Left ventricle myocardium inferior (tissue), 1 donor: Measurements from ENCODE around the gene AURKAIP1. TPM values are rescaled to one million over a fixed set of nuclear protein-coding genes. Genes with fewer than 3 reads are reported as not detected.
A peak's percentile ranks its signal among the peaks of the same experiment; 100 is the strongest.

Experiments used
- DNase-seq: peaks from one replicate; pipeline ENCODE4 v3.0.0-alpha.2; 2020
- H3K27ac ChIP-seq: fragments of 200-600 bp; replicated peaks from 2 replicates; pipeline ENCODE4 v1.8.0; 2021
- H3K27me3 ChIP-seq: fragments of 200-600 bp; 2 replicates; pipeline ENCODE4 v1.8.0; 2021; ENCODE audit warnings: low read depth
- H3K36me3 ChIP-seq: fragments of 200-600 bp; 2 replicates; pipeline ENCODE4 v1.8.0; 2021
- H3K4me1 ChIP-seq: fragments of 200-600 bp; 2 replicates; pipeline ENCODE4 v1.8.0; 2021
- H3K4me3 ChIP-seq: fragments of 200-600 bp; 2 replicates; pipeline ENCODE4 v1.8.0; 2021; ENCODE audit warnings: mild to moderate bottlenecking, moderate library complexity
- H3K9me3 ChIP-seq: fragments of 200-600 bp; replicated peaks from 2 replicates; pipeline ENCODE4 v1.8.0; 2021
- intact Hi-C: fragments of 100-400 bp; cut with micrococcal nuclease; formaldehyde crosslinking; loops from one replicate; pipeline ENCODE4 v1.11.0; 2022
- long read RNA-seq: library from polyadenylated mRNA; unstranded; transcript quantifications from one replicate; pipeline ENCODE4 v2.0.0, GENCODE V29; 2021
- total RNA-seq: library from RNA; stranded (reverse); fragmentation: NEBNext Ultra II Directional; extraction: Animal tissue kit (Norgen Biotek cat#: 25700); gene quantifications from one replicate; pipeline ENCODE4 v1.2.1, GENCODE V29; 2021
- TF ChIP-seq, protein P1 (sequence below): fragments of 200-600 bp; IDR thresholded peaks from 2 replicates; pipeline ENCODE4 v1.8.0; 2021; ENCODE audit warnings: antibody characterized with exemption, mild to moderate bottlenecking, borderline replicate concordance
- donor health status: DM: no; HTN: yes; CAD: no; lungs with severe emphysema.

Gene AURKAIP1
- 219 TPM for total RNA-seq
- long read RNA-seq, transcript AURKAIP1-204 (4 exons, 875 nt), result minor isoform, 66 of 259 reads
- long read RNA-seq, transcript AURKAIP1-202 (4 exons, 1,047 nt), result major isoform, 129 of 259 reads
- long read RNA-seq, transcript AURKAIP1-203 (3 exons, 1,072 nt), result minor isoform, 18 of 259 reads
- long read RNA-seq, partial matches to known transcripts, result 39 of 259 reads
- long read RNA-seq, other reads (novel, unspliced or antisense), result 3 of 259 reads

DNA sequence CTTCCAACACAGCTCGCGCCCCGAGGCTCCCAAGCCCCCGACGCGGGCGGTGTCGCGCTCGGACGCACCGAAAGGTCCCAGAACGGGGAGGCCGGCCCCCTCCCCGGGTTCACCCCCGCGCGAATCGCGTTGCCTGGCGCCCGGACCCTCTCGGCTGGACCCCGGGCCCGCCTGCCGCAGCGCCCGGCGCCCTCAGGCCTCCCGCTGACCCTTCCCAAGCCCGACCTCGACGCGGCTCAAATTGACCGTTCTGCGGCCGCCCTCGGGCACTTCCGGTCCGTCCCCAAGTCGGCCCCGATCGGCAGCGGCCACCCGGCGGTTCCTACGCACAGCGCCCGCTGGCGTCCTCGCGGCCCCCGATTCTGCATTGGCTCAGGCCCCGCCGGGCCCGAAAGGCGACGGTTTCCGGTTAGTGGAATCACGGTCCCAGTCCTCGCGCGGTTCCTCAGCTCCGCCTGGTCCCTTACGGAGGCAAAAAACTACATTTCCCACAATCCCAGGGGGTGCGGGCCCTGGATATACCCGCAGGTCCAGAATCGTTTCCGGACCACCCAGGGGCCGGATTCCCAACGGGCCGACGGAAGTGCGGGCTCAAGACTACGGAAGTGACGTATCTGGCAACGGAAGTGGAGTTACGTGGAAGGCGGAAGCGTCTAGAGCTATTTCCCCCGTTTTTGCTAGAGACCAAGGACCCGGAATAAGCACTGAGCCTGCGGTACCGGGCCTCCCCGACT lies at the start of gene AURKAIP1:
Gene AURKAIP1 (minus strand): TSS at position 279 of the 734 bp plus-strand sequence. CDS start 451 bp downstream, outside the sequence.
- H3K9me3 ChIP-seq, result no peaks in the 10 kb centered on the region
- H3K4me3 ChIP-seq, result peak within 1 kb of the TSS; percentile 100
- peak; percentile 97 for DNase-seq
- peaks cover 47% of the 10 kb centered on the region for H3K4me1 ChIP-seq
- peaks cover 11% of the 10 kb centered on the region for H3K36me3 ChIP-seq
- no peaks in the 10 kb centered on the region for H3K27me3 ChIP-seq
- peak within 1 kb of the TSS; percentile 99 for H3K27ac ChIP-seq
- intact Hi-C loops, result no loop called here
- TF ChIP-seq, protein P1, sequence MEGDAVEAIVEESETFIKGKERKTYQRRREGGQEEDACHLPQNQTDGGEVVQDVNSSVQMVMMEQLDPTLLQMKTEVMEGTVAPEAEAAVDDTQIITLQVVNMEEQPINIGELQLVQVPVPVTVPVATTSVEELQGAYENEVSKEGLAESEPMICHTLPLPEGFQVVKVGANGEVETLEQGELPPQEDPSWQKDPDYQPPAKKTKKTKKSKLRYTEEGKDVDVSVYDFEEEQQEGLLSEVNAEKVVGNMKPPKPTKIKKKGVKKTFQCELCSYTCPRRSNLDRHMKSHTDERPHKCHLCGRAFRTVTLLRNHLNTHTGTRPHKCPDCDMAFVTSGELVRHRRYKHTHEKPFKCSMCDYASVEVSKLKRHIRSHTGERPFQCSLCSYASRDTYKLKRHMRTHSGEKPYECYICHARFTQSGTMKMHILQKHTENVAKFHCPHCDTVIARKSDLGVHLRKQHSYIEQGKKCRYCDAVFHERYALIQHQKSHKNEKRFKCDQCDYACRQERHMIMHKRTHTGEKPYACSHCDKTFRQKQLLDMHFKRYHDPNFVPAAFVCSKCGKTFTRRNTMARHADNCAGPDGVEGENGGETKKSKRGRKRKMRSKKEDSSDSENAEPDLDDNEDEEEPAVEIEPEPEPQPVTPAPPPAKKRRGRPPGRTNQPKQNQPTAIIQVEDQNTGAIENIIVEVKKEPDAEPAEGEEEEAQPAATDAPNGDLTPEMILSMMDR, result peak; percentile 55

DNA sequence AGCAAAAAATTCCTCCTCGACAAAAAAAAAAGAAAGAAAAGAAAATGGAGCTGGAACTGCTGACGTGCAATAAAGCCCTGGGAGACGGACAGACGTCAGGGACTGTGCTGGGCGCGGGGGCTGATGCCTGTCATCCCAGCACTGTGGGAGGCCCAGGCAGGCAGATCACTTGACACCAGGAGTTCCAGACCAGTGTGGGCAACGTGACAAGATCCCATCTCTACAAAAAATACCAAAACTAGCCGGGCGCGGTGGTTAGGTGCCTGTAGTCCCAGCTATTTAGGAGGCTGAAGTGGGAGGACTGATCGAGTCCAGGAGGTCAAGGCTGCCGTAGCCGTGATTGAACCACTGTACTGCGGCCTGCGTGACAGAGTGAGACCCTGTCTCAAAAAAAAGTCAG lies 49.7 kb upstream of the AURKAIP1 start:
- TF ChIP-seq, protein P1, result no peak

DNA sequence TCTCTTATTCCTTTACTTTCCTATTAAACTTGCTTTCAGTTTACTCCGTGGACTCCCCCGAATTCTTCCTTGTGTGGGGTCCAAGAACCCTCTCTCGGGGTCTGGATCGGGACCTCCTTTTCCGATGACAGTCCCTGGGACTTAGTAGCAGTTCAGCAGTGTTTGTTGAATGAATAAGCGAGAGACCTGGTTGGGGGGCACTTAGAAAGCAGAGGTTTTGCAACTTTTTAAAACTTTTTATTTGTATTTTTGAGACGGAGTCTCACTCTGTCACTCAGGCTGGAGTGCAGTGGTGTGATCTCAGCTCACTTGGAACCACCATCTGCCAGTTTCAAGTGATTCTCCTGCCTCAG lies 48.2 kb upstream of the AURKAIP1 start:
- H3K27ac ChIP-seq, result no peak overlapping the region
- TF ChIP-seq, protein P1, result no peak
- DNase-seq, result no peak
- intact Hi-C loops, result no loop called here
- peaks cover 19% of the 10 kb centered on the region for H3K4me1 ChIP-seq
- H3K36me3 ChIP-seq, result no peaks in the 10 kb centered on the region
- peaks cover 19% of the 10 kb centered on the region for H3K27me3 ChIP-seq
- H3K4me3 ChIP-seq, result no peak overlapping the region
- H3K9me3 ChIP-seq, result no peaks in the 10 kb centered on the region

More for the DNA sequence above, 49.7 kb upstream of the AURKAIP1 start:
- Histone ChIP-seq H3K4me1 (peaks cover 29% of the 10 kb centered on the region), H3K27ac (no peak overlapping the region), H3K27me3 (peaks cover 24% of the 10 kb centered on the region), H3K4me3 (no peak overlapping the region), H3K9me3 (no peaks in the 10 kb centered on the region), H3K36me3 (no peaks in the 10 kb centered on the region)
- intact Hi-C loops, result no loop called here
- DNase-seq, result no peak

DNA sequence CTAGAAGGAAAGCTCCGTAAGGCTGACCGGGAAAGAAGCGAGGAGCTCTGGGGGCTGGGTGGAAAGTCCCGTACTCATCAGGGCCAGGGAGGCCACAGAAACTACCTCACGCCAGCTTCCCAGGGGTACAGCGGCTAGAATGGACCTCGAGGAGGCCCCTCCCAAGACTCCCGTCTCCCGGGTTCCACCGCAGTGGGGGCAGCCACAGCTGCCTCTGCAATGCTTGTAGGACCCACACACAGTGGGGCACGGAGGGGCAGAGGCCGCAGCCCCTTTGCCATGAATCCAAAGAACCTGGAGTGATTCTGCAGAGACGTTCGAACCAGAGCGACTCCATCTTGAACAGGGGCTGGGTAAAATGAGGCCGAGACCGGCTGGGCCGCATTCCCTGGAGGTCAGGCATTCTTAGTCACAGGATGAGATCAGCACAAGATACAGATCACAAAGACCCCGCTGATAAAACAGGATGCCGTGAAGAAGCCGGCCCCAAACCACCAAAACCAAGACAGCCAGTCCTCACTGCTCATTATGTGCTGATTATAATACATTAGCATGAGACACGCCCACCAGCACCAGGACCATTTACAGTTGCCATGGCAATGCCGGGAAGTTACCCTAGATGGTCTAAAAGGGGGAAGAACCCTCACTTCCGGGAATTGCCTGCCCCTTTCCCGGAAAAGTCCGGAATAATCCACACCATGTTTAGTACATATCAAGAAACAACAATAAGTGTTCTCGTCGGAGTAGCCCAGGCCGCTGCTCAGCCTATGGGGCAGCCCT lies 47.6 kb upstream of the AURKAIP1 start:
- Histone ChIP-seq H3K36me3 (no peaks in the 10 kb centered on the region), H3K27me3 (peaks cover 17% of the 10 kb centered on the region), H3K4me1 (peaks cover 17% of the 10 kb centered on the region), H3K27ac (no peak overlapping the region), H3K9me3 (no peaks in the 10 kb centered on the region), H3K4me3 (no peak overlapping the region)
- intact Hi-C loops, result no loop called here
- DNase-seq, result no peak
- TF ChIP-seq, protein P1, result no peak

DNA sequence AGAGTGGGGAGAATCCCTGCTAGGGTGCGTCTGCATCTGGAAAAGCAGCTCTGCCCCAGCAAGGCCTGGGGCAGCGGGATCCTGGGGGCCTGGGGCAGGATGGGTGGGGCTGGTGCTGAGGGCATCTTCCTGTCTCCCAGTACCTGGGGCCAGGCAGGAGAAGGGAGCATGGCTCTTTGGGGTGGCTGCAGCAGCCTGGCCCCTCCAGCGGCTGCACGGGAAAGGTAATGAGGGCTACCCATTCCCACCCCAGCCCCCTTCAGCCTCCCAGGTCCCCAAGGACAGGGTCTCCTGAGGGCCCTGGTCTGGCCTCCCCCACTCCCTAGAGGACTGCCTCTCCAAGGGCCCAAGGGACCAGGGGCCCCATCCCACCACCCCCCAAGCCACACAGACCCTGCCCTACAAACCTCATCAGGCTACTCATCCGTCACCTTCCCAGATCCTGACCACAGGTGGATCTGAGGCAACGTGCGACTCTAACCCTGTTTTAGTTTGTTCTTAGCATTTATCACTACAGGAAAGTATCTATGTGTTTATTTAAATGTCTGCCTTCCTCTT lies 47.0 kb upstream of the AURKAIP1 start:
- H3K4me3 ChIP-seq, result no peak overlapping the region
- H3K27ac ChIP-seq, result no peak overlapping the region
- TF ChIP-seq, protein P1, result no peak
- DNase-seq, result no peak
- no peaks in the 10 kb centered on the region for H3K36me3 ChIP-seq
- peaks cover 16% of the 10 kb centered on the region for H3K27me3 ChIP-seq
- H3K4me1 ChIP-seq, result peaks cover 17% of the 10 kb centered on the region
- no peaks in the 10 kb centered on the region for H3K9me3 ChIP-seq
- intact Hi-C loops, result no loop called here
